Tibial artery (tissue), 4 donors: ENCODE results near the gene MRPL52.

ENCODE experiments used
- DNase-seq, 2 donors: peaks; one replicate each; pipeline ENCODE4 v3.0.0-alpha.2; 2019
- H3K27ac ChIP-seq, 2 donors: fragments of 200-600 bp; sonication (generic) in 1 of 2; 1 replicate in 1 of 2; 2 replicates in 1 of 2; pipeline ENCODE4 v1.5.1; 2018 to 2019; ENCODE audit warnings: mild to moderate bottlenecking in 1 of 2
- H3K27me3 ChIP-seq, 2 donors: fragments of 200-600 bp; sonication (generic) in 1 of 2; one replicate each; pipeline versions ENCODE4 v1.5.1 to v1.6.0; 2016 to 2019
- H3K36me3 ChIP-seq, 3 donors: fragments of 200-600 bp; sonication (generic) in 2 of 3; one replicate each; pipeline ENCODE4 v1.5.1; 2016 to 2019; ENCODE audit warnings: mild to moderate bottlenecking in 2 of 3
- H3K4me1 ChIP-seq, 4 donors: fragments of 200-600 bp; sonication (generic) in 2 of 4; 1 replicate in 3 of 4; 2 replicates in 1 of 4; pipeline ENCODE4 v1.5.1; 2016 to 2019
- H3K4me3 ChIP-seq, 2 donors: fragments of 200-600 bp; sonication (generic) in 1 of 2; 1 replicate in 1 of 2; 2 replicates in 1 of 2; pipeline ENCODE4 v1.5.1; 2018 to 2019; ENCODE audit warnings: mild to moderate bottlenecking in 2 of 2
- H3K9me3 ChIP-seq, 3 donors: fragments of 200-600 bp; sonication (generic) in 1 of 3; one replicate each; pipeline ENCODE4 v1.5.1; 2016 to 2019
- intact Hi-C: fragments of 100-400 bp; cut with DNase I; formaldehyde crosslinking; loops from one replicate; pipeline ENCODE4 v1.15.0; 2023; ENCODE audit warnings: low total_unique reads
- TF ChIP-seq, protein P1 (sequence below), 2 experiments: fragments of 200-600 bp in 1 of 2; fragments of 450-650 bp in 1 of 2; IDR thresholded peaks; one replicate each; pipeline ENCODE4 v1.5.1; 2017 to 2019; ENCODE audit warnings: antibody characterized with exemption in 2 of 2, mild to moderate bottlenecking in 1 of 2, moderate library complexity in 1 of 2

MRPL52 gene

DNA sequence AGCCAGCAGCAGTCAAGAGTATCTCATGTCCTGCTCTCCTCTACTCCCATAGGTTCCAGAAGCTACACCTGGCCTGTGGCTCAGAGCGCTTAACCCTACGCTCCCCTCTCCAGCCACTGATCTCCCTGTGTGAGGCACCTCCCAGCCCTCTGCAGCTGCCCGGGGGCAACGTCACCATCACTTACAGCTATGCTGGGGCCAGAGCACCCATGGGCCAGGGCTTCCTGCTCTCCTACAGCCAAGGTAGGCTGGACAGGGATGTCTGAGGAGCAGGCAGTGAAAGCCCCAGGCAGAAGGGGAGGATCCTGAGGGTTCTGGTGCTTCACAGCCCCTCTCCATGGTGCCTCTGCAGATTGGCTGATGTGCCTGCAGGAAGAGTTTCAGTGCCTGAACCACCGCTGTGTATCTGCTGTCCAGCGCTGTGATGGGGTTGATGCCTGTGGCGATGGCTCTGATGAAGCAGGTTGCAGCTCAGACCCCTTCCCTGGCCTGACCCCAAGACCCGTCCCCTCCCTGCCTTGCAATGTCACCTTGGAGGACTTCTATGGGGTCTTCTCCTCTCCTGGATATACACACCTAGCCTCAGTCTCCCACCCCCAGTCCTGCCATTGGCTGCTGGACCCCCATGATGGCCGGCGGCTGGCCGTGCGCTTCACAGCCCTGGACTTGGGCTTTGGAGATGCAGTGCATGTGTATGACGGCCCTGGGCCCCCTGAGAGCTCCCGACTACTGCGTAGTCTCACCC is 45.5 kb downstream of the MRPL52 start:
- TF ChIP-seq, protein P1, sequence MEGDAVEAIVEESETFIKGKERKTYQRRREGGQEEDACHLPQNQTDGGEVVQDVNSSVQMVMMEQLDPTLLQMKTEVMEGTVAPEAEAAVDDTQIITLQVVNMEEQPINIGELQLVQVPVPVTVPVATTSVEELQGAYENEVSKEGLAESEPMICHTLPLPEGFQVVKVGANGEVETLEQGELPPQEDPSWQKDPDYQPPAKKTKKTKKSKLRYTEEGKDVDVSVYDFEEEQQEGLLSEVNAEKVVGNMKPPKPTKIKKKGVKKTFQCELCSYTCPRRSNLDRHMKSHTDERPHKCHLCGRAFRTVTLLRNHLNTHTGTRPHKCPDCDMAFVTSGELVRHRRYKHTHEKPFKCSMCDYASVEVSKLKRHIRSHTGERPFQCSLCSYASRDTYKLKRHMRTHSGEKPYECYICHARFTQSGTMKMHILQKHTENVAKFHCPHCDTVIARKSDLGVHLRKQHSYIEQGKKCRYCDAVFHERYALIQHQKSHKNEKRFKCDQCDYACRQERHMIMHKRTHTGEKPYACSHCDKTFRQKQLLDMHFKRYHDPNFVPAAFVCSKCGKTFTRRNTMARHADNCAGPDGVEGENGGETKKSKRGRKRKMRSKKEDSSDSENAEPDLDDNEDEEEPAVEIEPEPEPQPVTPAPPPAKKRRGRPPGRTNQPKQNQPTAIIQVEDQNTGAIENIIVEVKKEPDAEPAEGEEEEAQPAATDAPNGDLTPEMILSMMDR (IDR thresholded peaks at IDR 0.05), result no peak
- Histone ChIP-seq H3K4me1 (peaks cover 0 to 40% (median 31%) of the 10 kb centered on the region in 4 donors), H3K27me3 (no peaks in the 10 kb centered on the region), H3K27ac (no peak overlapping the region), H3K9me3 (no peaks in the 10 kb centered on the region), H3K36me3 (peaks cover 55 to 64% (median 56%) of the 10 kb centered on the region in 3 donors), H3K4me3 (no peak overlapping the region)
- intact Hi-C loops, result no loop called here
- peak in 1 of 2 donors; percentile 64 for DNase-seq

DNA sequence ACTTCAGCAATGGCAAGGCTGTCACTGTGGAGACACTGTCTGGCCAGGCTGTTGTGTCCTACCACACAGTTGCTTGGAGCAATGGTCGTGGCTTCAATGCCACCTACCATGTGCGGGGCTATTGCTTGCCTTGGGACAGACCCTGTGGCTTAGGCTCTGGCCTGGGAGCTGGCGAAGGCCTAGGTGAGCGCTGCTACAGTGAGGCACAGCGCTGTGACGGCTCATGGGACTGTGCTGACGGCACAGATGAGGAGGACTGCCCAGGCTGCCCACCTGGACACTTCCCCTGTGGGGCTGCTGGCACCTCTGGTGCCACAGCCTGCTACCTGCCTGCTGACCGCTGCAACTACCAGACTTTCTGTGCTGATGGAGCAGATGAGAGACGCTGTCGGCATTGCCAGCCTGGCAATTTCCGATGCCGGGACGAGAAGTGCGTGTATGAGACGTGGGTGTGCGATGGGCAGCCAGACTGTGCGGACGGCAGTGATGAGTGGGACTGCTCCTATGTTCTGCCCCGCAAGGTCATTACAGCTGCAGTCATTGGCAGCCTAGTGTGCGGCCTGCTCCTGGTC is 46.1 kb downstream of the MRPL52 start:
- Histone ChIP-seq H3K36me3 (peaks cover 55 to 64% (median 56%) of the 10 kb centered on the region in 3 donors), H3K9me3 (no peaks in the 10 kb centered on the region), H3K4me3 (no peak overlapping the region), H3K27ac (no peak overlapping the region), H3K27me3 (no peaks in the 10 kb centered on the region), H3K4me1 (peaks cover 0 to 35% (median 25%) of the 10 kb centered on the region in 4 donors)
- intact Hi-C loops, result no loop called here
- no peak for DNase-seq
- TF ChIP-seq, protein P1 (IDR thresholded peaks at IDR 0.05), result no peak

DNA sequence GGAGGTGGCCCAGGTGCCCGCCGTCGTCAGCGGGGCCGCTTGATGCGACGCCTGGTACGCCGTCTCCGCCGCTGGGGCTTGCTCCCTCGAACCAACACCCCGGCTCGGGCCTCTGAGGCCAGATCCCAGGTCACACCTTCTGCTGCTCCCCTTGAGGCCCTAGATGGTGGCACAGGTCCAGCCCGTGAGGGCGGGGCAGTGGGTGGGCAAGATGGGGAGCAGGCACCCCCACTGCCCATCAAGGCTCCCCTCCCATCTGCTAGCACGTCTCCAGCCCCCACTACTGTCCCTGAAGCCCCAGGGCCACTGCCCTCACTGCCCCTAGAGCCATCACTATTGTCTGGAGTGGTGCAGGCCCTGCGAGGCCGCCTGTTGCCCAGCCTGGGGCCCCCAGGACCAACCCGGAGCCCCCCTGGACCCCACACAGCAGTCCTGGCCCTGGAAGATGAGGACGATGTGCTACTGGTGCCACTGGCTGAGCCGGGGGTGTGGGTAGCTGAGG is 47.4 kb downstream of the MRPL52 start:
- DNase-seq, result no peak
- intact Hi-C loops, result no loop called here
- Histone ChIP-seq H3K4me1 (peaks cover 0 to 35% (median 24%) of the 10 kb centered on the region in 4 donors), H3K36me3 (peaks cover 55 to 64% (median 56%) of the 10 kb centered on the region in 3 donors), H3K9me3 (no peaks in the 10 kb centered on the region), H3K27ac (no peak overlapping the region), H3K27me3 (no peaks in the 10 kb centered on the region), H3K4me3 (no peak overlapping the region)
- TF ChIP-seq, protein P1 (IDR thresholded peaks at IDR 0.05), result no peak

DNA sequence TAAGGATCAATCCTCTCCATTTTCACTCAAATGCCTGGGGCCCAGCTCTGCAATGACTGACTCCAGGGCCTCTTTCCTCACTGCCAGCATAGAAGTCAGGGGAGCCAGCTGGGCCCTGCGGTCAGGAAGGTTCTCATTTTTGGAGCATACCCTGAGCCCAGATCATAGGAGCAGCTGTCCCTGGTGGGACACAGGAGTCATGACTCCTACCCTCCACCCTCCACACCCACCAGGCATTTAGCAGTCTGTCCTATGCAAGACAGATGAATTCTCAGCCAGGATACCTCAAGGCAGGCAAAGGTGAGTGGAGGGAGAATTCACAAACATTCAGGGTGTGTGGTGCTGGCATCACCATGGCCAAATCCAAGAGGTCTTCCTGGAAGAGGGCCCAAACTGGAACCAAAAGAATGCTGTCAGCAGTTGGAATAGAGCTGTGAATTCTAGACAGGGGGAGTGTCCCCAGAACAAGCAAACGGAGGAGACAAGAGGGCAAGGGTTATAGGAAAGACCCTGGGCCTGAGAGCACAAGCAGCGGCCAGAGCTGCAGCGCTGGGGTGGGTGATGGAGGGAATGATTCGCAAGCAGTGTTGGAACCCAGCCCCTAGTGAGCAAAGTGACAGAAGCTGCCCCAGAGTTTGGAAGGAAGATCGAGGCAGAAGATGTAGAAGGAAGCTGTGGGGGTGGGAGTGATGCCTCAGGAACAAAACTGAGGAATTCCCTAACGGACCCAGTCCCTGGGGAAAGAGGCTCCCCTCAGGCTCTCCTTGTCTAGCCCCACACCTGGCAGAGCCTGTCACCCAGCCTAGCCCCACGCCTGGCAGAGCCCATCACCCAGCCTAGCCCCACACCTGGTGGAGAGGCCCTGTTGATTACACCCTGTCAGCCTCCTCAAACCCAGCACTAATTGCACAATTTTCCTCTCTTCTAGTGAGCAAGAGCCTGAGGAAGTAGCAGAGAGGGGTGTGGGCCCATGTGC is 48.9 kb downstream of the MRPL52 start:
- intact Hi-C loops, result no loop called here
- no peaks in the 10 kb centered on the region for H3K9me3 ChIP-seq
- TF ChIP-seq, protein P1 (IDR thresholded peaks at IDR 0.05), result no peak

DNA sequence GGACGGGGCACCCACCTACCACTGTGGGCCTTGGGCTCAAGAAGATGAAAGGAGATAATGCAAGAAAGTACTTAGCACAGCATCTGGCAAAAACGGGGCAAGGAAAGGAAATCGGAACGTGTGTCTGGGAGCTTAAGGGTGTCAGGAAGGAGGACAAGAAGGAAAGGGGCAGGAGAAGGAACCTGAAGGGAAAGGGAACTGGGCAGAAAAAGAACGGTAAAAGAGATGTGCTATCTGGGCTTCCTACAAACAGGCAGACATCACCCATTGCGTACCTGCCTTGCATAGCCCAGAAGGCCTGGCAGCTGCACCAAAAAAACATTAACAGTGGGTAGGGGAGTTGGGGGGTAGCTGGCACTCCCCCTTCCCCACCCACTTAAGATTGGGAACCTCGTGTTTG is 52.4 kb downstream of the MRPL52 start:
- TF ChIP-seq, protein P1 (IDR thresholded peaks at IDR 0.05), result no peak
- H3K4me1 ChIP-seq, result peaks cover 0 to 20% (median 7%) of the 10 kb centered on the region in 4 donors
- H3K27ac ChIP-seq, result no peak overlapping the region
- peaks cover 15 to 23% (median 17%) of the 10 kb centered on the region in 3 donors for H3K36me3 ChIP-seq
- intact Hi-C loops, result no loop called here
- no peaks in the 10 kb centered on the region for H3K9me3 ChIP-seq
- no peak overlapping the region for H3K4me3 ChIP-seq
- H3K27me3 ChIP-seq, result no peaks in the 10 kb centered on the region
- DNase-seq, result peak in 1 of 2 donors; percentile 34

More for the DNA sequence above, 48.9 kb downstream of the MRPL52 start:
- H3K4me3 ChIP-seq, result no peak overlapping the region
- no peak overlapping the region for H3K27ac ChIP-seq
- H3K4me1 ChIP-seq, result peaks cover 0 to 36% (median 17%) of the 10 kb centered on the region in 4 donors
- no peaks in the 10 kb centered on the region for H3K27me3 ChIP-seq
- peak in 1 of 2 donors; percentile 51 for DNase-seq
- H3K36me3 ChIP-seq, result peaks cover 50 to 58% (median 52%) of the 10 kb centered on the region in 3 donors
